IPS DF 19.7 (cell line): ENCODE results near the gene GOLGA8O.
"Not testable (repeated sequence)": the region's sequence is repeated elsewhere in the genome, so short reads cannot be mapped to it uniquely, and the experiment has no call there.

Source experiments
- DNase-seq: peaks from one replicate; pipeline ENCODE4 v3.0.0-alpha.2; 2013; ENCODE audit warnings: low read depth, low spot score

The GOLGA8O gene

GRCh38 chr15:32455534-32455933 is at the start of gene GOLGA8O:
Gene GOLGA8O (minus strand): TSS chr15:32455634. CDS start chr15:32455536, 98 bp downstream.
- DNase-seq: not testable (repeated sequence)

- not testable (repeated sequence) for DNase-seq
Measured at GRCh38 chr15:32504152-32504811, 48.8 kb upstream of the GOLGA8O start.

- DNase-seq: not testable (repeated sequence)
Measured at GRCh38 chr15:32502946-32503345, 47.5 kb upstream of the GOLGA8O start.

- DNase-seq: not testable (repeated sequence)
Measured at GRCh38 chr15:32492768-32493167, 37.3 kb upstream of the GOLGA8O start.

GRCh38 chr15:32486474-32486873 is 31.0 kb upstream of the GOLGA8O start:
- not testable (repeated sequence) for DNase-seq

GRCh38 chr15:32483377-32483776 is 27.9 kb upstream of the GOLGA8O start:
- not testable (repeated sequence) for DNase-seq

GRCh38 chr15:32481683-32482082 is 26.2 kb upstream of the GOLGA8O start:
- not testable (repeated sequence) for DNase-seq

GRCh38 chr15:32468076-32468475 is 12.6 kb upstream of the GOLGA8O start:
- DNase-seq: not testable (repeated sequence)

- not testable (repeated sequence) for DNase-seq
Measured at GRCh38 chr15:32440445-32440977, 14.9 kb downstream of the GOLGA8O start.

GRCh38 chr15:32434102-32434963 is 21.1 kb downstream of the GOLGA8O start:
- not testable (repeated sequence) for DNase-seq

- not testable (repeated sequence) for DNase-seq
Measured at GRCh38 chr15:32427635-32428034, 27.8 kb downstream of the GOLGA8O start.

GRCh38 chr15:32426511-32426910 is 28.9 kb downstream of the GOLGA8O start:
- not testable (repeated sequence) for DNase-seq

GRCh38 chr15:32407903-32408302 is 47.5 kb downstream of the GOLGA8O start:
- not testable (repeated sequence) for DNase-seq

GRCh38 chr15:32403192-32403591 is 52.2 kb downstream of the GOLGA8O start, which contains the start of gene GOLGA8K:
Gene GOLGA8K (minus strand): TSS chr15:32403292. CDS start chr15:32403194, 98 bp downstream.
- not testable (repeated sequence) for DNase-seq

- DNase-seq: not testable (repeated sequence)
Measured at GRCh38 chr15:32396522-32396921, 58.9 kb downstream of the GOLGA8O start.
